H9 (cell line): ENCODE results near the gene GTF3C1. TPM values are rescaled to one million over a fixed set of nuclear protein-coding genes. Genes with fewer than 3 reads are reported as not detected.

Source experiments
- DNase-seq: peaks from one replicate; pipeline ENCODE4 v3.0.0-alpha.2; 2017
- H2AFZ ChIP-seq: one replicate; pipeline ENCODE4 v1.6.1; 2013; ENCODE audit warnings: mild to moderate bottlenecking, low read length, control low read depth, moderate library complexity
- H2AK5ac ChIP-seq: 2 replicates; pipeline ENCODE4 v1.6.1; 2013; ENCODE audit warnings: low read length, control low read depth, mixed read lengths; ENCODE audit not compliant: insufficient read length
- H2BK120ac ChIP-seq: one replicate; pipeline ENCODE4 v1.6.1; 2013; ENCODE audit warnings: low read depth, mild to moderate bottlenecking, low read length, control low read depth, inconsistent platforms; ENCODE audit not compliant: poor library complexity, severe bottlenecking
- H2BK12ac ChIP-seq: 2 replicates; pipeline ENCODE4 v1.6.1; 2013; ENCODE audit warnings: low read length, control low read depth, mixed read lengths, low read depth; ENCODE audit not compliant: insufficient read length
- H2BK15ac ChIP-seq: 2 replicates; pipeline ENCODE4 v1.6.1; 2013; ENCODE audit warnings: low read depth, low read length, control low read depth
- H2BK20ac ChIP-seq: one replicate; pipeline ENCODE4 v1.6.1; 2013; ENCODE audit warnings: low read depth, mild to moderate bottlenecking, low read length, control low read depth, inconsistent platforms; ENCODE audit not compliant: poor library complexity, severe bottlenecking
- H2BK5ac ChIP-seq: 2 replicates; pipeline ENCODE4 v1.6.1; 2013; ENCODE audit warnings: low read length, control low read depth, mixed read lengths; ENCODE audit not compliant: insufficient read length
- H3K14ac ChIP-seq: 2 replicates; pipeline ENCODE4 v1.6.1; 2013; ENCODE audit warnings: low read length, control low read depth; ENCODE audit not compliant: insufficient read depth
- H3K18ac ChIP-seq: 2 replicates; pipeline ENCODE4 v1.6.1; 2013; ENCODE audit warnings: low read depth, mild to moderate bottlenecking, mixed read lengths, low read length, control low read depth; ENCODE audit not compliant: insufficient read length
- H3K23ac ChIP-seq: 2 replicates; pipeline ENCODE4 v1.6.1; 2013; ENCODE audit warnings: low read length, control low read depth, mixed read lengths, low read depth; ENCODE audit not compliant: insufficient read length
- H3K23me2 ChIP-seq: 2 replicates; pipeline ENCODE4 v1.6.1; 2013; ENCODE audit warnings: low read depth, mild to moderate bottlenecking, mixed read lengths, low read length, control low read depth; ENCODE audit not compliant: insufficient read length, poor library complexity, severe bottlenecking
- H3K27ac ChIP-seq: 2 replicates; pipeline ENCODE4 v1.5.1; 2013; ENCODE audit warnings: low read length, control low read depth, mixed read lengths, low read depth; ENCODE audit not compliant: insufficient read length
- H3K27me3 ChIP-seq: 2 replicates; pipeline ENCODE4 v1.6.1; 2013; ENCODE audit warnings: low read length, control low read depth, inconsistent platforms; ENCODE audit not compliant: insufficient read depth
- H3K4ac ChIP-seq: 2 replicates; pipeline ENCODE4 v1.6.1; 2013; ENCODE audit warnings: low read depth, mild to moderate bottlenecking, control low read depth, inconsistent platforms, low read length, moderate library complexity
- H3K4me1 ChIP-seq: 2 replicates; pipeline ENCODE4 v1.6.1; 2013; ENCODE audit warnings: low read length, control low read depth, inconsistent platforms; ENCODE audit not compliant: insufficient read depth
- H3K4me2 ChIP-seq: 2 replicates; pipeline ENCODE4 v1.6.1; 2013; ENCODE audit warnings: low read length, control low read depth, mixed read lengths; ENCODE audit not compliant: insufficient read length, insufficient read depth
- H3K56ac ChIP-seq: 2 replicates; pipeline ENCODE4 v1.6.1; 2013; ENCODE audit warnings: low read depth, mild to moderate bottlenecking, mixed read lengths, low read length, control low read depth; ENCODE audit not compliant: insufficient read length
- H3K79me1 ChIP-seq: 2 replicates; pipeline ENCODE4 v1.6.1; 2013; ENCODE audit warnings: low read depth, mild to moderate bottlenecking, moderate library complexity, low read length, control low read depth, inconsistent platforms; ENCODE audit not compliant: insufficient read depth, poor library complexity, severe bottlenecking
- H3K79me2 ChIP-seq: 2 replicates; pipeline ENCODE4 v1.6.1; 2013; ENCODE audit warnings: low read length, control low read depth, inconsistent platforms; ENCODE audit not compliant: insufficient read depth
- H3K9ac ChIP-seq: 2 replicates; pipeline ENCODE4 v1.6.1; 2013; ENCODE audit warnings: low read length, control low read depth, mixed read lengths; ENCODE audit not compliant: insufficient read length; ENCODE audit errors: extremely low read depth
- H3K9me3 ChIP-seq: one replicate; pipeline ENCODE4 v1.6.1; 2013; ENCODE audit warnings: low read depth, low read length, inconsistent platforms; ENCODE audit not compliant: control insufficient read depth
- H3T11ph ChIP-seq: one replicate; pipeline ENCODE4 v1.6.1; 2013; ENCODE audit warnings: mild to moderate bottlenecking, low read length, control low read depth, inconsistent platforms
- H4K20me1 ChIP-seq: one replicate; pipeline ENCODE4 v1.6.1; 2013; ENCODE audit not compliant: control insufficient read depth, insufficient read length, insufficient read depth
- H4K5ac ChIP-seq: 2 replicates; pipeline ENCODE4 v1.6.1; 2013; ENCODE audit warnings: low read depth, mild to moderate bottlenecking, mixed read lengths, low read length, control low read depth; ENCODE audit not compliant: insufficient read length
- H4K8ac ChIP-seq: replicated peaks from 2 replicates; pipeline ENCODE4 v1.6.1; 2013; ENCODE audit warnings: low read length, control low read depth, mixed read lengths, low read depth; ENCODE audit not compliant: insufficient read length
- H4K91ac ChIP-seq: 2 replicates; pipeline ENCODE4 v1.6.1; 2013; ENCODE audit warnings: low read depth, mild to moderate bottlenecking, moderate library complexity, mixed read lengths, low read length, control low read depth; ENCODE audit not compliant: insufficient read length
- H3K27ac Mint-ChIP-seq, 3 experiments: 2 replicates in 2 of 3; 3 replicates in 1 of 3; pipeline ENCODE4 v1.8.0; 2020 to 2021; ENCODE audit warnings: mixed read lengths in 3 of 3, mild to moderate bottlenecking in 1 of 3, moderate library complexity in 1 of 3
- H3K27me3 Mint-ChIP-seq: 2 replicates; pipeline ENCODE4 v1.8.0; 2021; ENCODE audit warnings: low read depth, mild to moderate bottlenecking, moderate library complexity, mixed read lengths
- H3K36me3 Mint-ChIP-seq, 3 experiments: 2 replicates in 2 of 3; 3 replicates in 1 of 3; pipeline ENCODE4 v1.8.0; 2020 to 2021; ENCODE audit warnings: low read depth in 3 of 3, mixed read lengths in 3 of 3; ENCODE audit not compliant: insufficient read depth in 1 of 3
- H3K4me1 Mint-ChIP-seq, 2 experiments: 2 replicates each; pipeline ENCODE4 v1.8.0; 2020; ENCODE audit warnings: mixed read lengths in 2 of 2
- H3K4me3 Mint-ChIP-seq, 2 experiments: 2 replicates in 1 of 2; 3 replicates in 1 of 2; pipeline ENCODE4 v1.8.0; 2020 to 2021; ENCODE audit warnings: mild to moderate bottlenecking in 2 of 2, mixed read lengths in 2 of 2, moderate library complexity in 1 of 2
- H3K9me3 Mint-ChIP-seq, 2 experiments: 2 replicates in 1 of 2; 3 replicates in 1 of 2; pipeline ENCODE4 v1.8.0; 2020; ENCODE audit warnings: mild to moderate bottlenecking in 2 of 2, mixed read lengths in 2 of 2, moderate library complexity in 1 of 2
- WGBS: extraction: QIAGEN DNeasy Blood & Tissue Kit; methylation state at CpG from one replicate; pipeline ENCODE4 v1.1.7; 2013; ENCODE audit warnings: missing lambda C conversion rate, low lambda C conversion rate, mixed read lengths; ENCODE audit not compliant: insufficient read length; ENCODE audit errors: extremely low coverage; 5-methylcytosine and 5-hydroxymethylcytosine counted together
- total RNA-seq: library from RNA; stranded (reverse); gene quantifications from 2 replicates; pipeline ENCODE4 v1.2.1, GENCODE V29; 2021
- TF ChIP-seq, protein P1 (sequence below): fragments of 200-600 bp; sonication (generic); conservative IDR thresholded peaks from 3 replicates; pipeline ENCODE4 v1.8.0; 2021; ENCODE audit warnings: antibody characterized with exemption, mild to moderate bottlenecking

The GTF3C1 gene
- total RNA-seq, 1 experiment from 2014 or later = 113 TPM

DNA sequence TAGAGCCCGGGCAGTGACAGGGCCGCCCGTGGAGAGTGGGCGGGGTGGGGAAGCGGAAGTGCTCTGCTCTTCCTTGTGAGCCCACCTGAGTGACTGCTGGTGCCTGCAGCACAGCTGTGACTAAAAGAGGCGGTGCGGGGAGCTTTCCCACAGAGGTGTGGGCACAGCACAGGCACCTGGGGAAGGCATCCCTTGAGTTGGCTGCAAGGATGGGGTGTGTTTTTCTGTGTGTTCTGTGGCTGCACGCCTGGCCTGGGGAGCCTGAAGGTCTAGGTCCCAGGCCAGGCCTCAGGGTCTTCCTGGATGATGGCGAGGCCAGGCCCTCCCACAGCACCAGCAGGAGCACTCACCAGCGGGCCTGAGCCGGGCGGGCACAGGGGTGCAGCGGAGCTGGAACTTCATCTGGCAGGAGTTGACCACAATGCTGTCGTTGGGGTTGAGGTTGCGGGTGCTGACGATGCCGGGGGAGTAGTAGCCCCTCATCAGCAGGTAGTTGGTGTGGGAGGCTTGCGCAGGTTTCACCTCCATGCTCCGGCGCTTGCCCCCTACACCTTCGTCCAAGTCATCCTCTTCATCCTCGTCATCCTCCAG is 80.7 kb downstream of the GTF3C1 start:
- Histone ChIP-seq H2AK5ac (no peak overlapping the region), H3K9me3 (no peaks in the 10 kb centered on the region), H2BK120ac (no peak overlapping the region), H2BK15ac (no peak overlapping the region), H3K56ac (no peak overlapping the region), H2BK5ac (no peak overlapping the region), H2BK12ac (no peak overlapping the region), H4K8ac (no peak overlapping the region), H3K4me1 (no peaks in the 10 kb centered on the region), H4K20me1 (no peaks in the 10 kb centered on the region), H3K14ac (no peak overlapping the region), H2AFZ (no peak overlapping the region), H3K4ac (no peak overlapping the region), H3K23me2 (no peaks in the 10 kb centered on the region), H3K18ac (no peak overlapping the region), H4K91ac (no peak overlapping the region), H4K5ac (no peak overlapping the region), H3T11ph (no peak overlapping the region), H3K27ac (no peak overlapping the region), H3K27me3 (no peaks in the 10 kb centered on the region), H3K9ac (no peak overlapping the region), H2BK20ac (no peak overlapping the region), H3K4me2 (no peak overlapping the region), H3K23ac (no peak overlapping the region), H3K79me2 (no peaks in the 10 kb centered on the region), H3K79me1 (no peaks in the 10 kb centered on the region)
- no peak for DNase-seq
- Mint-ChIP-seq H3K27ac (no peak overlapping the region), H3K4me3 (no peak overlapping the region), H3K9me3 (no peaks in the 10 kb centered on the region), H3K4me1 (no peaks in the 10 kb centered on the region), H3K27me3 (no peaks in the 10 kb centered on the region; the same call in 1 of the 2 replicates), H3K36me3 (peaks cover 66 to 93% (median 91%) of the 10 kb centered on the region in 3 experiments)
- WGBS = no CpG with 5 or more reads among the region's 22 CpGs
- TF ChIP-seq, protein P1, sequence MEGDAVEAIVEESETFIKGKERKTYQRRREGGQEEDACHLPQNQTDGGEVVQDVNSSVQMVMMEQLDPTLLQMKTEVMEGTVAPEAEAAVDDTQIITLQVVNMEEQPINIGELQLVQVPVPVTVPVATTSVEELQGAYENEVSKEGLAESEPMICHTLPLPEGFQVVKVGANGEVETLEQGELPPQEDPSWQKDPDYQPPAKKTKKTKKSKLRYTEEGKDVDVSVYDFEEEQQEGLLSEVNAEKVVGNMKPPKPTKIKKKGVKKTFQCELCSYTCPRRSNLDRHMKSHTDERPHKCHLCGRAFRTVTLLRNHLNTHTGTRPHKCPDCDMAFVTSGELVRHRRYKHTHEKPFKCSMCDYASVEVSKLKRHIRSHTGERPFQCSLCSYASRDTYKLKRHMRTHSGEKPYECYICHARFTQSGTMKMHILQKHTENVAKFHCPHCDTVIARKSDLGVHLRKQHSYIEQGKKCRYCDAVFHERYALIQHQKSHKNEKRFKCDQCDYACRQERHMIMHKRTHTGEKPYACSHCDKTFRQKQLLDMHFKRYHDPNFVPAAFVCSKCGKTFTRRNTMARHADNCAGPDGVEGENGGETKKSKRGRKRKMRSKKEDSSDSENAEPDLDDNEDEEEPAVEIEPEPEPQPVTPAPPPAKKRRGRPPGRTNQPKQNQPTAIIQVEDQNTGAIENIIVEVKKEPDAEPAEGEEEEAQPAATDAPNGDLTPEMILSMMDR = no peak
